ENCODE measurements around the gene HNRNPK. TPM values are rescaled to one million over a fixed set of nuclear protein-coding genes. Genes with fewer than 3 reads are reported as not detected.

HNRNPK gene
- total RNA-seq, result 100 to 1,000 TPM; 369 to 394 TPM
- 100 to 1,000 TPM; 172 to 247 TPM for polyA plus RNA-seq
- long read RNA-seq, donor 1, partial matches to known transcripts, result 110 of 407 reads
- long read RNA-seq, donor 1, other reads (novel, unspliced or antisense), result 297 of 407 reads
- long read RNA-seq, donor 2, partial matches to known transcripts, result 11 of 106 reads
- long read RNA-seq, donor 2, other reads (novel, unspliced or antisense), result 91 of 106 reads

DNA sequence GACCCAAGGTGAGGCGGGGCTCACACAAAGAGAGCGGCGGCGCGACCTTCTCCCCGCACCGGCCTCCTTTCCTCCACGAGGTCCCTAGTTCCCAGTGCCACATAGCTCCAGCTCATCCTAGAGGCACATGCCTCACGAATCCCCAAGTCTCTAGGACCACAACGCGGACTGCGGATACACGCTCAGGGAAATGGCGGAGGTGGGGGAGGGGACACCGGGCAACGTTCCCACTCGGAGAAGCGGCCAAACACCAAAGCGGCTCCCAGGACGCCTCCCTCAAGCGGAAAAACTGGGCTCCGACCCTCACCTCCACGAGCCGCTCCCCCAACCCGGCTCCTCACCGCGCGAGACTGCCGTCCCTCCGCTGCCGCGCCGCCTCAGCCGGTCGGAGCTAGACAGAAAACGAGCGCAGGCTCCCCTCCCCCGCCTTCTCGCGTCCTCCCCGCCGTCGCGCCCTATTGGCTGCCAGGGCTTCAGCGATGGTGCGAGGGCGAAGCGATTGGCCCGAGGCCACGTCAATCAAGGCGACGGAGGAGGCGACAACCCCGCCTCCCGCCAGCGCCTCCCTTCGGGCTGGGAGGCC is at the start of gene HNRNPK:
HNRNPK (minus strand) TSS at position 404 of the 583 bp plus-strand sequence. CDS start 1,963 bp downstream, outside the sequence.
- Histone ChIP-seq H3K36me3 (ENCODE audit: control insufficient read depth in 1 of 2, insufficient read depth in 2 of 2, low read length in 1 of 2) (peaks cover under 1 to 3% of the 10 kb centered on the region in 2 donors), H3K4me1 (ENCODE audit: control insufficient read depth in 1 of 2, insufficient read depth in 2 of 2, low read length in 2 of 2) (peaks cover 0 to 3% of the 10 kb centered on the region in 2 donors)
- 0 to 1% methylated on average over 39 to 57 of the region's 57 CpGs for WGBS, 2 donors

GRCh38 chr9:84027201-84027600 is 47.2 kb upstream of the HNRNPK start:
- H3K36me3 ChIP-seq (ENCODE audit: control insufficient read depth in 1 of 2, insufficient read depth in 2 of 2, low read length in 1 of 2), result no peaks in the 10 kb centered on the region
- no peak for ATAC-seq (ENCODE audit: low FRiP score)
- no peak overlapping the region for H3K4me3 ChIP-seq (ENCODE audit: low read length in 2 of 2)
- no peaks in the 10 kb centered on the region for H3K4me1 ChIP-seq (ENCODE audit: control insufficient read depth in 1 of 2, insufficient read depth in 2 of 2, low read length in 2 of 2)
- no peak overlapping the region for H3K27ac ChIP-seq (ENCODE audit: low read depth in 1 of 2, low read length in 2 of 2)
- H3K27me3 ChIP-seq (ENCODE audit: control insufficient read depth in 1 of 2, insufficient read depth in 2 of 2, low read length in 1 of 2), result no peaks in the 10 kb centered on the region
- H3K9me3 ChIP-seq (ENCODE audit: control insufficient read depth, low read length), result no peaks in the 10 kb centered on the region
- WGBS, 2 donors, result 87 to 95% methylated on average over 4 of the region's 4 CpGs
- no peak for DNase-seq
- intact Hi-C loops (cut with DNase I), result no loop called here

More for the DNA sequence above, at the start of gene HNRNPK:
- H3K9me3 ChIP-seq (ENCODE audit: control insufficient read depth, low read length), result no peaks in the 10 kb centered on the region
- H3K27me3 ChIP-seq (ENCODE audit: control insufficient read depth in 1 of 2, insufficient read depth in 2 of 2, low read length in 1 of 2), result no peaks in the 10 kb centered on the region
- ATAC-seq (ENCODE audit: low FRiP score), result peak; percentile 97
- H3K4me3 ChIP-seq (ENCODE audit: low read length in 2 of 2), result peak within 1 kb of the TSS; percentile 67 to 83
- intact Hi-C loops (cut with DNase I), result loop anchor here (1.0 to 5.0 kb wide), 4 partner anchors 24 to 192 kb away; partner anchors contain the start of gene KIF27 (in 1 of the 2)
- peak within 1 kb of the TSS; percentile 86 to 91 for H3K27ac ChIP-seq (ENCODE audit: low read depth in 1 of 2, low read length in 2 of 2)
- DNase-seq, result peak; percentile 100

GRCh38 chr9:84024041-84024575 is 44.1 kb upstream of the HNRNPK start:
- 60 to 86% methylated on average over 4 of the region's 4 CpGs for WGBS, 2 donors
- Histone ChIP-seq H3K4me1 (ENCODE audit: control insufficient read depth in 1 of 2, insufficient read depth in 2 of 2, low read length in 2 of 2) (no peaks in the 10 kb centered on the region), H3K4me3 (ENCODE audit: low read length in 2 of 2) (no peak overlapping the region), H3K27ac (ENCODE audit: low read depth in 1 of 2, low read length in 2 of 2) (no peak overlapping the region), H3K27me3 (ENCODE audit: control insufficient read depth in 1 of 2, insufficient read depth in 2 of 2, low read length in 1 of 2) (no peaks in the 10 kb centered on the region), H3K9me3 (ENCODE audit: control insufficient read depth, low read length) (no peaks in the 10 kb centered on the region), H3K36me3 (ENCODE audit: control insufficient read depth in 1 of 2, insufficient read depth in 2 of 2, low read length in 1 of 2) (no peaks in the 10 kb centered on the region)
- ATAC-seq (ENCODE audit: low FRiP score), result no peak
- no peak for DNase-seq
- intact Hi-C loops (cut with DNase I), result no loop called here

- Histone ChIP-seq H3K4me3 (ENCODE audit: low read length in 2 of 2) (no peak overlapping the region), H3K27me3 (ENCODE audit: control insufficient read depth in 1 of 2, insufficient read depth in 2 of 2, low read length in 1 of 2) (no peaks in the 10 kb centered on the region), H3K27ac (ENCODE audit: low read depth in 1 of 2, low read length in 2 of 2) (no peak overlapping the region), H3K36me3 (ENCODE audit: control insufficient read depth in 1 of 2, insufficient read depth in 2 of 2, low read length in 1 of 2) (no peaks in the 10 kb centered on the region), H3K4me1 (ENCODE audit: control insufficient read depth in 1 of 2, insufficient read depth in 2 of 2, low read length in 2 of 2) (no peaks in the 10 kb centered on the region), H3K9me3 (ENCODE audit: control insufficient read depth, low read length) (peaks cover 1% of the 10 kb centered on the region)
- ATAC-seq (ENCODE audit: low FRiP score) (no peak), DNase-seq (no peak)
- 96 to 97% methylated on average over 2 of the region's 2 CpGs for WGBS, 2 donors
- intact Hi-C loops (cut with DNase I), result no loop called here
These were observed 27.6 kb upstream of the HNRNPK start for GRCh38 chr9:84007662-84008061.

- no peaks in the 10 kb centered on the region for H3K9me3 ChIP-seq (ENCODE audit: control insufficient read depth, low read length)
- DNase-seq (no peak), ATAC-seq (ENCODE audit: low FRiP score) (no peak)
- no peaks in the 10 kb centered on the region for H3K36me3 ChIP-seq (ENCODE audit: control insufficient read depth in 1 of 2, insufficient read depth in 2 of 2, low read length in 1 of 2)
- H3K27ac ChIP-seq (ENCODE audit: low read depth in 1 of 2, low read length in 2 of 2), result no peak overlapping the region
- intact Hi-C loops (cut with DNase I), result no loop called here
- H3K27me3 ChIP-seq (ENCODE audit: control insufficient read depth in 1 of 2, insufficient read depth in 2 of 2, low read length in 1 of 2), result no peaks in the 10 kb centered on the region
- H3K4me1 ChIP-seq (ENCODE audit: control insufficient read depth in 1 of 2, insufficient read depth in 2 of 2, low read length in 2 of 2), result no peaks in the 10 kb centered on the region
- WGBS, 2 donors, result 94 to 96% methylated on average over 3 of the region's 3 CpGs
- no peak overlapping the region for H3K4me3 ChIP-seq (ENCODE audit: low read length in 2 of 2)
These were observed 23.2 kb upstream of the HNRNPK start for GRCh38 chr9:84003246-84003645.

DNA sequence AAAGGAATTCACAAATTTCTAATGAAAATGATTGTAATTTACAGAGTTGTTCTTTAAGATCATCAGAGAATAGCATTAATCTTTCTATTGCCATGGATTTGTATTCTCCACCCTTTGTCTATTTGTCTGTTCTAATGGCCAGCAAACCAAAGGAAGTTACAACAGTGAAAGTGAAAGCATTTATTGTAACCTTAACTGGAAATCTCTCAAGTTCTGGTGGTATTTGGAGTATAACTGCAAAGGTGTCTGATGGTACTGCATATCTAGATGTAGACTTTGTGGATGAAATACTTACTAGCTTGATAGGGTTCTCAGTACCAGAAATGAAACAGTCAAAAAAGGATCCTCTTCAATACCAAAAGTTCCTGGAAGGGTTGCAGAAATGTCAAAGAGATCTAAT is 22.3 kb upstream of the HNRNPK start:
- ATAC-seq (ENCODE audit: low FRiP score), result no peak

DNA sequence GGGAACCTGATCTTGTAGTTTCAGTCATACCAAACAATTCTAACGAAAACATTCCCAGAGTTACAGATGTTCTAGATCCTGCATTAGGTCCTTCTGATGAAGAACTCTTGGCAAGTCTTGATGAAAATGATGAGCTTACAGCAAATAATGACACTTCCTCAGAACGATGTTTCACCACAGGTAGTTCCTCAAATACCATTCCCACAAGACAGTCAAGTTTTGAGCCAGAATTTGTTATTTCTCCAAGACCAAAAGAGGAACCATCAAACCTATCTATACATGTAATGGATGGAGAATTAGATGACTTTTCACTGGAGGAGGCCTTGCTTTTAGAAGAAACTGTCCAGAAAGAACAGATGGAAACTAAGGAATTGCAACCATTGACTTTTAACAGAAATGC is 21.6 kb upstream of the HNRNPK start:
- 93 to 100% methylated on average over 2 of the region's 2 CpGs for WGBS, 2 donors
- no peaks in the 10 kb centered on the region for H3K4me1 ChIP-seq (ENCODE audit: control insufficient read depth in 1 of 2, insufficient read depth in 2 of 2, low read length in 2 of 2)
- no peak for ATAC-seq (ENCODE audit: low FRiP score)
- no peak overlapping the region for H3K4me3 ChIP-seq (ENCODE audit: low read length in 2 of 2)
- DNase-seq, result no peak
- H3K27ac ChIP-seq (ENCODE audit: low read depth in 1 of 2, low read length in 2 of 2), result no peak overlapping the region
- intact Hi-C loops (cut with DNase I), result no loop called here
- no peaks in the 10 kb centered on the region for H3K27me3 ChIP-seq (ENCODE audit: control insufficient read depth in 1 of 2, insufficient read depth in 2 of 2, low read length in 1 of 2)
- no peaks in the 10 kb centered on the region for H3K9me3 ChIP-seq (ENCODE audit: control insufficient read depth, low read length)
- H3K36me3 ChIP-seq (ENCODE audit: control insufficient read depth in 1 of 2, insufficient read depth in 2 of 2, low read length in 1 of 2), result no peaks in the 10 kb centered on the region

More for the DNA sequence above, 22.3 kb upstream of the HNRNPK start:
- no peaks in the 10 kb centered on the region for H3K4me1 ChIP-seq (ENCODE audit: control insufficient read depth in 1 of 2, insufficient read depth in 2 of 2, low read length in 2 of 2)
- H3K27ac ChIP-seq (ENCODE audit: low read depth in 1 of 2, low read length in 2 of 2), result no peak overlapping the region
- H3K36me3 ChIP-seq (ENCODE audit: control insufficient read depth in 1 of 2, insufficient read depth in 2 of 2, low read length in 1 of 2), result no peaks in the 10 kb centered on the region
- no peak for DNase-seq
- no peaks in the 10 kb centered on the region for H3K27me3 ChIP-seq (ENCODE audit: control insufficient read depth in 1 of 2, insufficient read depth in 2 of 2, low read length in 1 of 2)
- no peaks in the 10 kb centered on the region for H3K9me3 ChIP-seq (ENCODE audit: control insufficient read depth, low read length)
- no peak overlapping the region for H3K4me3 ChIP-seq (ENCODE audit: low read length in 2 of 2)
- intact Hi-C loops (cut with DNase I), result no loop called here

DNA sequence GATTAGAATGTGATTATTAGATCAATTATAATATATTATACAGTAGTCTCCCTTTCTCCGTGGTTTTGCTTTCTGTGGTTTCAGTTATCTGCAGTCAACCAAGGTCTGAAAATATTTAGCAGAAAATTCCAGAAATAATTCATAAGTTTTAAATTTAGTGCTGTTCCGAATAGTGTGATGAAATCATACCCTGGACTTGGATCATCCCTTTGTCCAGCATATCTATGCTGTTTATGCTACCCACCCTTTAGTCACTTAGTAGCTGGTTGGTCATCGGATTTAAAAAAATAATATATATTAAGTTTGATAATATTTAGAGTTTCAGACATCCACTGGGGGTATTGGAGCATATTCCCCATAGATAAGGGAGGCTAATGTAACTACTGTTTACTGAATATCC is 20.2 kb upstream of the HNRNPK start:
- Histone ChIP-seq H3K9me3 (ENCODE audit: control insufficient read depth, low read length) (no peaks in the 10 kb centered on the region), H3K27ac (ENCODE audit: low read depth in 1 of 2, low read length in 2 of 2) (no peak overlapping the region), H3K36me3 (ENCODE audit: control insufficient read depth in 1 of 2, insufficient read depth in 2 of 2, low read length in 1 of 2) (no peaks in the 10 kb centered on the region), H3K27me3 (ENCODE audit: control insufficient read depth in 1 of 2, insufficient read depth in 2 of 2, low read length in 1 of 2) (no peaks in the 10 kb centered on the region), H3K4me3 (ENCODE audit: low read length in 2 of 2) (no peak overlapping the region), H3K4me1 (ENCODE audit: control insufficient read depth in 1 of 2, insufficient read depth in 2 of 2, low read length in 2 of 2) (no peaks in the 10 kb centered on the region)
- intact Hi-C loops (cut with DNase I), result no loop called here
- no peak for ATAC-seq (ENCODE audit: low FRiP score)
- DNase-seq, result no peak
- 42% methylated on average over 3 of the region's 3 CpGs for WGBS, 2 donors

Data from aorta (tissue), 5 donors.